LNCaP clone FGC (cell line): ENCODE data around the gene ADRB2.
"Not testable (repeated sequence)": the region's sequence is repeated elsewhere in the genome, so short reads cannot be mapped to it uniquely, and the experiment has no call there.

ENCODE experiments used
- DNase-seq: peaks from one replicate; pipeline ENCODE4 v3.0.0-alpha.2; 2011; ENCODE audit warnings: low read depth
- H3K4me3 ChIP-seq: 2 replicates; pipeline ENCODE4 v1.5.1; 2011; ENCODE audit warnings: mild to moderate bottlenecking, low read depth, low read length, control low read depth
- TF ChIP-seq, protein P1 (sequence below): IDR thresholded peaks from 2 replicates; pipeline ENCODE4 v1.5.1; 2012; ENCODE audit warnings: mild to moderate bottlenecking; ENCODE audit not compliant: control insufficient read depth, insufficient read depth; ENCODE audit errors: extremely low read depth

ADRB2 gene

DNA sequence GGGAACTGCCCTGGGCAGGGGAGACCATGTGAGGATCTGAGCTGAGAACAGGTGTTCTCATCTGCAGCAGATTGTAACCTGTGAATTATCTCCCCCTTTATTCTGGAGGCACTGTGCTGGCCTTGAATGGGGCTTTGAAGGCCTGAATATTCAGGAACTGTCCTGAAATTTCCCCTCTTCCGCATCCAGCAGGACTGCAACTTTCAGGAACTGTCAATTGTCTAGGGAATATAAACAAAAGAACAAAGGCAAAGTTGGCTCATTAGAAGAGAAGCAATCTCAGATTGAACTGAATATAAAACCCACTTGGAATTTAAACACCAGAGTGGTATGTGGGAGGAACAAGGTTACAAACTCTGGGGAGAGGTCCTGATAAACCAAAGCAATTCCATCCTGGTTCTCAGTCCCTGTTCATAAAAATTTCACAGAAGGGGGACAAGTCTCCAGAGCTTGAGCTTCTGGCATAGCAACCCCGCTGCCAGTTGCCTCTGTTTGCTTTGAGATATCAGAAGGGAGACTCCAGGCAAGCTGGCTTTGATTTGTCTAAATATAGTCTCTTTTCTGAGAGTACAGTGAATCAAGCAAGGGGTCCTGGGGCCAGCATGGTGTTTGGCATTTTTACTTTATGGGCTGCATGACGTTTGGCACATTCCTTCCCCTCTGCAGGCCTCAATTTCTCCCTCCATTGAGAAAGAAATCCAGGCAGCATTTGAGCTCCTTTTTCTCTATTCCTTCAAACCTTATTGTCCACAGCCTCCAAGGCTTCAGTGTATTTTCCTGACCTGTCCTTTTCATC is 47.5 kb downstream of the ADRB2 start:
- no peak overlapping the region for H3K4me3 ChIP-seq
- DNase-seq, result no peak
- TF ChIP-seq, protein P1, sequence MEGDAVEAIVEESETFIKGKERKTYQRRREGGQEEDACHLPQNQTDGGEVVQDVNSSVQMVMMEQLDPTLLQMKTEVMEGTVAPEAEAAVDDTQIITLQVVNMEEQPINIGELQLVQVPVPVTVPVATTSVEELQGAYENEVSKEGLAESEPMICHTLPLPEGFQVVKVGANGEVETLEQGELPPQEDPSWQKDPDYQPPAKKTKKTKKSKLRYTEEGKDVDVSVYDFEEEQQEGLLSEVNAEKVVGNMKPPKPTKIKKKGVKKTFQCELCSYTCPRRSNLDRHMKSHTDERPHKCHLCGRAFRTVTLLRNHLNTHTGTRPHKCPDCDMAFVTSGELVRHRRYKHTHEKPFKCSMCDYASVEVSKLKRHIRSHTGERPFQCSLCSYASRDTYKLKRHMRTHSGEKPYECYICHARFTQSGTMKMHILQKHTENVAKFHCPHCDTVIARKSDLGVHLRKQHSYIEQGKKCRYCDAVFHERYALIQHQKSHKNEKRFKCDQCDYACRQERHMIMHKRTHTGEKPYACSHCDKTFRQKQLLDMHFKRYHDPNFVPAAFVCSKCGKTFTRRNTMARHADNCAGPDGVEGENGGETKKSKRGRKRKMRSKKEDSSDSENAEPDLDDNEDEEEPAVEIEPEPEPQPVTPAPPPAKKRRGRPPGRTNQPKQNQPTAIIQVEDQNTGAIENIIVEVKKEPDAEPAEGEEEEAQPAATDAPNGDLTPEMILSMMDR, result no peak

GRCh38 chr5:148875205-148875875 is 48.9 kb downstream of the ADRB2 start:
- TF ChIP-seq, protein P1, result no peak
- no peak overlapping the region for H3K4me3 ChIP-seq
- no peak for DNase-seq

DNA sequence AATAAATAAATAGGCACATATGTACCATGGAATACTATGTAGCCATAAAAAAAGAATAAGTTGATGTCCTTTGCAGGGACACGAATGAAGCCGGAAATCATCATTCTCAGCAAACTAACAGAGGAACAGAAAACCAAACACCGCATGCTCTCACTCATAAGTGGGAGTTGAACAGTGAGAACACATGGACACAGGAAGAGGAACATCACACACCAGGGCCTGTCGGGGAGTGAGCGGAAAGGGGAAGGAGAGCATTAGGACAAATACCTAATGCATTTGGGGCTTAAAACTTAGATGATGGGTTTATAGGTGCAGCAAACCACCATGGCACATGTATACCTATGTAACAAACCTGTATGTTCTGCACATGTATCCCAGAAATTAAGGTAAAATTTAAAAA is 51.0 kb downstream of the ADRB2 start:
- H3K4me3 ChIP-seq, DNase-seq: not testable (repeated sequence)
